ENCODE data around the gene EHBP1L1.
"Not testable (repeated sequence)": the region's sequence is repeated elsewhere in the genome, so short reads cannot be mapped to it uniquely, and the experiment has no call there.

EHBP1L1 gene

GRCh38 chr11:65562788-65563187, 13.1 kb upstream of the EHBP1L1 start:
- DNase-seq, result no peak

GRCh38 chr11:65563601-65564000, 12.3 kb upstream of the EHBP1L1 start:
- DNase-seq, result no peak

GRCh38 chr11:65564879-65565559, 10.8 kb upstream of the EHBP1L1 start:
- not testable (repeated sequence) for DNase-seq

DNA sequence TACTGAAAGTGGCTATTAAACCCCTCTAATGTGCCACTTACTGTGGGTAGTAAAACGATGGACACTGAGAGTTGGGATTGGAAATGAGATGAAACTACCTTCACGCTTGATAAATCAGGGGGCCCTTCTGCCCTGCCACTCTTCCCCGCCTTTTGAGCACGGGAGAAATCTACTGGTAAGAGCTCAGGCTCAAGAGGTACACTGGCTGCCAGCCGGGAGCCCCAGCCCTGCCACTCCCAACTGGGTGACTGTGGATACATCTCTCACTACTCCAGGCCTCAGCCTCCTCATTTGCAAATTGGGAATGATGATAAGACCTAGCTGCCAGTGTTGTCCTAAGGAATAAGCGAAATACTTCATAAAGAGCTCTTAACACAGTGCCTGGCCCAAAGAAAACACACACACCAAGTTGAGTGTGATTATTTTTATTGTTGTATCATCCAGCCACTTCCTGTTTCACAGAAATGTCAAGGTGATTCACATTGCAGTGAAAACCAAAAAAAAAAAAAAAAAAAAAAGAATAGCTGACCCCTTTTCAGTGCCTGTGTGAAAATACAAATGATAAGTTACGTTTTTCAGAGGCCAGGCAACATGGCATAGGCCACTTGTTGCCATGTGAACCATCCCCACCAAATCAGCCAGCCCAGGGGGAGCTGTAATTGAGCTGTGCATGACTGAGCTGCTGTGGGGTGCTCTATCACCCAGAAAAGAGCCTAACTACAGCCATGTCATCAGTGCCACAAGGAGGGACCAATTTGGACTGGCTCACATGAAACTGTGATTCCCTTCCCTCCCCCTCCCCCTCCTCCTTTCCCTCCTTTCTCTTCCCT, 10.0 kb upstream of the EHBP1L1 start:
- no peak for DNase-seq

DNA sequence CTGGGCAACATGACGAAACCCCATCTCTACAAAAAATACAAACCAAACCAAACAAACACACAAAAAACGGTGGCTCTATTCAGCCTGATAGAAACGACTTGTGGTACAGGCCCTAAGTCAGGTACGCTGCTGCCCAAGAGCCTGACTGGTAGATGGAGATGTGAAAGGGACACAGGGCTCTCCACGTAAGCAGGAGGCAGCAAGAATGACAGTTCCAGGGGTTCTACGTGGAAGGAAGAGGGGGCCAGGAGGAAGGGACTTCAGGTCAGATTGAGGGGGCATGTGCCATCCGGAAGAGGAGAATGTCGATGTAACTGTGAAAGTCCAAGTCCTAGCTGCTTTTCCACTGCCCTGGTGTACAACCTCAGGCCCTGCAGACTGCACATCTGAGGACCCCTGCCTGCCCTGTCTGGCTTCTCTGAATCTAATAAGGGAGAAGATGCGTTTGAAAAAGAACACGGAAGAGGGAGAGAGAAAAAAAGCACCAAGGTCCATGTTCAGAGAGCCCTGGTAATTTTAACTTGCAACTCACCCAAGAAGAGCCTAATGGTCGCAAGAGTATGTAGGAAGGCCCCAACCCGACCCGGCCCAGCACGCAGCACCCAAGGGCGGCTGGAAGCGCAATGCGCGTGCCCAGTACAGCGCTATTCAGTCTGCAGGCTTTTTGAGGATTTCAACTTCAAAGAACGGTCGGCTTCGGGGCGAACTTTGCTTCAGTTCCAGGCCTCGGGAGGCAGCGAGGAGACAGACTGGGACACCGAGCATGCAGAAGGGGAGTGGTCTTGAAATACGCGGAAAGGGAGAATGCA, 6.5 kb upstream of the EHBP1L1 start:
- DNase-seq, result no peak

DNA sequence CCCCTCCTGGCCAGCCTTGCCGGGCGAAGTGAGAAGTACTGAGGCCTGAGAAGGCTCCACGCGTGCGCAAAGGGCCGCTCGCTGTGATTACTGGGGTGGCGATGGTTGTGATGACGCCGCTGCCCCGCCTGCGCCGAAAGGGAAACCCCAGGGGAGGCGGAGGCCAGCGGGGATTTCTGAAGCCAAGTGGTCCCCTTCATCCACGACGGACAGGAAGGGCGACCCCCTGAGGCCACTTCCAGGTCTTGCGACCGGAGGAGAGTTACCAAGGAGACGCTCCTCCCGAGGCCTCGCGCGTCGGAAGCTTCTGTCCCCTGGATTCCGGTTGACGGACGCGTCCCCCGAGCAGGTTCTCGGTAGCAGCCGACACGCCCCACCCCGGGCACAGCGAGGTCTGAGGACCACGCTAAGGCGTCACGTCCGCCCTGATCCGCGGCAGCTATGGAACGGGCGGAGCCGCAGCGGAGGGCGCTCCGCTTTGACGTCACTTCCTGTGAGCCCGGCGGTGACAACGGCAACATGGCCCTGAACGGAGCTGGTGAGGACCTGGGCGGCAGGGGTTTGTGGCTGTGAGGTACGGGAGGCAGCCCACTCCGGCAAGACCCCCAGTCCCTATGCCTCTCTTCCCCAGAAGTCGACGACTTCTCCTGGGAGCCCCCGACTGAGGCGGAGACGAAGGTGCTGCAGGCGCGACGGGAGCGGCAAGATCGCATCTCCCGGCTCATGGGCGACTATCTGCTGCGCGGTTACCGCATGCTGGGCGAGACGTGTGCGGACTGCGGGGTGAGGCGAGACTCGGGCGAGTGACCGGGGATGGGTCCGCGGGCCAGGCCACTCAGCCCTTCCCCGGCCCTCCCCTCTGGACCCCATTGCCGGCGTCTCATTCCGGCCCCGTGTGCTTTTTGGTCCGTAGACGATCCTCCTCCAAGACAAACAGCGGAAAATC, 5.6 kb upstream of the EHBP1L1 start, which contains the start of gene ZNRD2:
Gene ZNRD2 (plus strand): TSS at position 505 of the 946 bp plus-strand sequence. CDS start 15 bp downstream, at position 520.
- peak; percentile 98 for DNase-seq

DNA sequence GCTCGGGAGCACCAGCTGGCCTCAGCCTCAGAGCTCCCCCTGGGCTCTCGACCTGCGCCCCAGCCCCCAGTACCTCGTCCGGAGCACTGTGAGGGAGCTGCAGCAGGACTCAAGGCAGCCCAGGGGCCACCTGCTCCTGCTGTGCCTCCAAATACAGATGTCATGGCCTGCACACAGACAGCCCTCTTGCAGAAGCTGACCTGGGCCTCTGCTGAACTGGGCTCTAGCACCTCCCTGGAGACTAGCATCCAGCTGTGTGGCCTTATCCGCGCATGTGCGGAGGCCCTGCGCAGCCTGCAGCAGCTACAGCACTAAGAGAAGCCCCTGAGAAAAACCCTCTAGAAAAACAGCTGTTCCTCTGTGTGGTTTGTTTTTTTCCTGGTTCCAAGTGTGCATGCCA, 4.4 kb upstream of the EHBP1L1 start:
- no peak for DNase-seq

- no peak for DNase-seq
Measured at GRCh38 chr11:65571940-65572339, 3.9 kb upstream of the EHBP1L1 start.

GRCh38 chr11:65572356-65573051, 3.3 kb upstream of the EHBP1L1 start, which contains the start of gene FAM89B:
Gene FAM89B (plus strand): TSS chr11:65572538. CDS start chr11:65572670, 132 bp downstream.
- peak; percentile 76 for DNase-seq

GRCh38 chr11:65573391-65574079, 2.3 kb upstream of the EHBP1L1 start:
- DNase-seq, result no peak

- peak; percentile 66 for DNase-seq
Measured at GRCh38 chr11:65574109-65574810, 1.6 kb upstream of the EHBP1L1 start.

DNA sequence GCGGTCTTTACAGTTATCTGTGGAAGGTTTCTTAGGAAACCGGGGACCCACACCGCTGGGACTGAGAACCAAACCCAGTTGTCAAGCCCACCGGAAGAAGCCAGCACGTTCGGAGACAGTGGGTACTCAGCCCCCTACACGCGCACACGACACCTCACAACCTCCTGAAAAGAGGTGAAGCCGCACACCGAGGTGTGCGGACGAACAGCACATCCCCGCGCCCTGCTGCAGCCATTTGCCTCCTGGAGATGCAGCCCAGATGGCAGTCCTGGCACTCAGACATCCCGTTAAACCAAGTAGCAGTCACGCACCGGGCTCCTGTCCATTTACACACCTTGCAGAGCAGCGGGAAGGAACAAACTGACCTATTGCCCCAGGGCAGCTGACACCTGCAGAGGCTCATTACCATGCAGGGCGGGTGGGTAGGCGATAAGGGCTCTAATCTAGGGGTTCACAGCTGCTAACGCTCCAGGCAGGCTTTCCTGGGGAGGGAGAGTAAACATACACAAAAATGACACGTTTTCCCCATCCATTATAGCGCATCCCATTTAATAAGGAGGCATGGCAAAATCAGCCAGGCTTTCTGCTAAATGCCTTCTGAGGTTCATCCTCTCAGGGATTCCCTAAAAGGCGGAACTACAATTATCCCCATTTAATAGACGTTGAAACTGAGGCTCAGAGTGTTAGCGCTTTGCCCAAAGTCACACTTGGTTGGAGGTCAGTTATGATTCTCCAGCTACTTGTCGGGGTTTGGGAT, 864 bp upstream of the EHBP1L1 start:
- DNase-seq, result no peak

DNA sequence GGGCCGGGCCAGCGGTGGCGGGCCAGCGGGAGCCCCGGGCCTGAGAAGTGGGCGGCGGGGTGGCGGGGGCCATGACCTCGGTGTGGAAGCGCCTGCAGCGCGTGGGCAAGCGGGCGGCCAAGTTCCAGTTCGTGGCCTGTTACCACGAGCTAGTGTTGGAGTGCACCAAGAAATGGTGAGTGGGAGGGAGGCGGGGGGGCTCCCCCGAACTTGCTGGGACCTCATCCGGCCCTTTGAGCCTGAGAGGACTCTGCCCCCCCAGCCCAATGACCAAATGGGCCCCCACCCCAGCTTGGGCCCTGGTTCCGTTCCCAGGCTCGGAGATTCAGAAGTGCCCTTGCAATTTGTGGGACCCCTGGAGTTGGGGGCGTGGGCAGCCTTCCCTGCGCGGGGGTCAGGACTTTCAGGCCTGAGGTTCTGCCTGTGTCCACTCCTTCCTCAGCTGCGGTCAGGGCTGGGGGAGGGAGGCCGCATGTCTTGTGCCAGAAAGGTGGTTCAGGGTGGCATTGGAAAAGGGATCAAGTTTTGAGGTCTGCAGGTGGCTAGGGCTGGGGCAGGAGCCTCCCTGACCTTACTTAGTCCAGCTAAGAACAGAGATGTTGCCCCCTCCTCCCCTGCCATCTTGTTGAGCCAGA, 496 bp downstream of the EHBP1L1 start:
- DNase-seq, result no peak

GRCh38 chr11:65576867-65577755, 1.3 kb downstream of the EHBP1L1 start:
- DNase-seq, result no peak

GRCh38 chr11:65577756-65578109, 1.9 kb downstream of the EHBP1L1 start:
- no peak for DNase-seq

DNA sequence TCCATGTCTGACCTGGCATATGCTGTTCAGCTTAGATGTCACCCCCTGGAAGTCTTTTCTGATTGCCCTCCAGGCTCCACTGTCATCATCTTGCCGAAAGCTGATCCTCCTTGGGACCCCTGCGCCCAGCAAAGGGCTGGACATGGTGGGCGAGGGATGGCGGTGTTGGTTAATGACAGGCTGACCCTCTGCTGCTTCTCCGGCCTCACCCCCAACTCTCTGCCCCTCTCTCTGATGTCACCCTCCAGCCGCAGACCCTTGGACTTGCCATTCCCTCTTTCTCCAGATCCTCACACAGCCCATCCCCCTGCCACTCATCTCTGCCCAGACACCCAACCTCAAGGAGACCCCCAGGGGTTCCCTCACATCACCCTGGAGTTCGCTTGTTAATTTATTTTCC, 2.3 kb downstream of the EHBP1L1 start:
- no peak for DNase-seq

- no peak for DNase-seq
Measured at GRCh38 chr11:65578667-65579066, 2.8 kb downstream of the EHBP1L1 start.

GRCh38 chr11:65579291-65579690, 3.4 kb downstream of the EHBP1L1 start:
- no peak for DNase-seq

All from NCI-H1105 (cell line).